Fibroblast of pulmonary artery (primary cell): ENCODE data around the gene RAB29.

Experiments
- DNase-seq: peaks from one replicate; pipeline ENCODE4 v3.0.0-alpha.2; 2010; ENCODE audit warnings: low read depth
- H3K4me3 ChIP-seq: replicated peaks from 2 replicates; pipeline ENCODE4 v1.5.1; 2011; ENCODE audit warnings: low read depth, mild to moderate bottlenecking, control low read depth, low read length, moderate library complexity
- CTCF ChIP-seq: IDR thresholded peaks from 2 replicates; pipeline ENCODE4 v1.5.1; 2011; ENCODE audit warnings: mild to moderate bottlenecking, control low read depth, low read length, inconsistent platforms; ENCODE audit errors: missing control alignments

RAB29 gene

GRCh38 chr1:205805082-205805711 is 29.9 kb upstream of the RAB29 start:
- no peak overlapping the region for H3K4me3 ChIP-seq
- TF ChIP-seq CTCF = no peak
- no peak for DNase-seq

GRCh38 chr1:205804605-205805004 is 29.3 kb upstream of the RAB29 start:
- TF ChIP-seq CTCF = no peak
- DNase-seq = no peak
- H3K4me3 ChIP-seq = no peak overlapping the region

GRCh38 chr1:205803986-205804385 is 28.7 kb upstream of the RAB29 start:
- H3K4me3 ChIP-seq = no peak overlapping the region
- TF ChIP-seq CTCF = no peak
- no peak for DNase-seq

GRCh38 chr1:205802060-205802459 is 26.8 kb upstream of the RAB29 start:
- TF ChIP-seq CTCF = no peak
- DNase-seq = no peak
- H3K4me3 ChIP-seq = no peak overlapping the region

- no peak for TF ChIP-seq CTCF
- no peak for DNase-seq
Measured at GRCh38 chr1:205800981-205801703, 25.9 kb upstream of the RAB29 start.

GRCh38 chr1:205800427-205800826 is 25.1 kb upstream of the RAB29 start:
- H3K4me3 ChIP-seq = no peak overlapping the region
- TF ChIP-seq CTCF = no peak
- no peak for DNase-seq

More at GRCh38 chr1:205800981-205801703, 25.9 kb upstream of the RAB29 start:
- no peak overlapping the region for H3K4me3 ChIP-seq
